NCI-H510A treated with DMSO at 0.1 percent for 48 hours (cell line): Measurements from ENCODE around the gene UNG.
"Not testable (repeated sequence)": the region's sequence is repeated elsewhere in the genome, so short reads cannot be mapped to it uniquely, and the experiment has no call there.

ENCODE experiments used
- DNase-seq: peaks from one replicate; lab custom pipeline; 2025; lab: John Stamatoyannopoulos, UW

UNG gene

GRCh38 chr12:109121346-109121880 lies 24.0 kb downstream of the UNG start:
- no peak for DNase-seq

- no peak for DNase-seq
Measured at GRCh38 chr12:109124878-109125648, 27.7 kb downstream of the UNG start.

DNA sequence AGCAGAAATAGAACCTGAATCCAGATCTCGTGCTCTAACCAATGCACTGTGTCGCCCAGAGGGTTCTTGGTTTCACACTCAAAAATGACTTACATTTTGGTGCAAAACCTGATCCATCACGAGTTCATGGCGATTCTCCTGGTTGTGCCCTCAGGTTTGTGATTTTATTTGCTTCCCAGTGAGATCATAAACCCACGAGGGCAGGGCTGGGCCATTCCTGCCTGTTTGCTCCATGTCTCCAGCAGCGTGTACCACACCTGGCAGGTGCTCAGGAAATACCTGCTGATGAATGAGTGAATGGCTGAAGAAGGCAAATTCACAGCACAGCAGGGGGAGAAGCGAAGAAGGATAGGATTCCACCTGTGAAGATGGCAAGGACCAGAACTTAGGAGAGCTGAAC lies 28.4 kb downstream of the UNG start:
- DNase-seq = no peak

DNA sequence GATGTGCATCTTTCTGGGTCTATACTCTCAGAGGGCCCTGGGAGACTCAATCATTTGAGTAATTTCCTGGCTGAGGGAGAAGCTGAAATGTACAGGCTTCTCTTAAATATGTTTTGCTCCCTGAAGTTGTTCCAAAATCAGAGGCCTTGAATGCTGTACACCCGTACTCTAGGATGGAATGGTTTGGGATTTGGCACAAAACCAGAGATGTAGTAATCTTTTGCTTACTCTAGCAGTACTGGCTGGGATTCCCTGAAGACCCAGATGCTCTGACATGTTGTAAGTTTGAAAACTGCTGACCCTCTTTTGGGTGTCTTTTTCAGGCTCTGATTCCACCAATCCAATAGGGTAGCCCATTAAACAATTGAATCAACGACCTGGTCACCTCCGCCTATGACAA lies 29.4 kb downstream of the UNG start:
- DNase-seq = no peak

- no peak for DNase-seq
Measured at GRCh38 chr12:109127533-109128242, 30.3 kb downstream of the UNG start.

DNA sequence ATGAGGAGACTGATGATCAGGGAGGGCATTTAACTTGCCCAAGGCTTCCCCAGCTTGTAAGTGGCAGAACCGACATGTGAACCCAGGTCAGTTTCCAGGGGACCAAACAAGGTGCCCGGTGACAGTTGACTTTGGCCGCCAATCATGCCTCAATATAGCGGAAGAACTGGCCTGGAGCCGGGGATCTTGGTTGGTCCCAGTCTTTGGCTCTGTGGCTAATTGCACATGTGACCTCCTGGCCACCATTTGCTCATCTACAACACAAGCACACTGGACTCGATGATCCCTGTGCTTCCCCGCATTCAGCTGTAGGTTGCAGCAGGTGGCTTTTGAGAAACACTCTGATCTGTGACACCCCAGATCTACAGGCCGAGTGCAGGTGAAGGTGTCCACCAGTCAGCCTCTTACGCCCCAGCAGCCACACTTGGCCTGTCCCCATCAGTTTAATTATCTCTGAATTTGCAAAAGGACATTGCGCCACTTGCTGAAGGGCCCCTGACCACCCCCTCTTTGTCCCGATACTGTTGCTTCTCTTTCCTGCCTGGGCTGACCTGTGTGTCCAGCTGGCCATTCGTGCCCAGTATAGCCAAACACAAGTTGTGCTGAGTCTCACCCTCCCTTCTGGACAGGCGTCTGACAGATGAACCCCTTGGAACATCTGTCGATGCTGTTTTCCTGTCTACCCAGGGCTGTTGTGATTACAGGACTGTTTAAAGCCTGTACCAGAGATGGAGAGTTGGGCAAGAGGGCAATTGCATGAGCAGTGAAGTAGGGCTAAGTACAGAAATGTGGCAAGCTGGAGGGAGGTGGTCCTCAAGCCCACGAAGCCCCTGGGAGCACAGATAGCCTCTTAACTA lies 33.1 kb downstream of the UNG start:
- no peak for DNase-seq

DNA sequence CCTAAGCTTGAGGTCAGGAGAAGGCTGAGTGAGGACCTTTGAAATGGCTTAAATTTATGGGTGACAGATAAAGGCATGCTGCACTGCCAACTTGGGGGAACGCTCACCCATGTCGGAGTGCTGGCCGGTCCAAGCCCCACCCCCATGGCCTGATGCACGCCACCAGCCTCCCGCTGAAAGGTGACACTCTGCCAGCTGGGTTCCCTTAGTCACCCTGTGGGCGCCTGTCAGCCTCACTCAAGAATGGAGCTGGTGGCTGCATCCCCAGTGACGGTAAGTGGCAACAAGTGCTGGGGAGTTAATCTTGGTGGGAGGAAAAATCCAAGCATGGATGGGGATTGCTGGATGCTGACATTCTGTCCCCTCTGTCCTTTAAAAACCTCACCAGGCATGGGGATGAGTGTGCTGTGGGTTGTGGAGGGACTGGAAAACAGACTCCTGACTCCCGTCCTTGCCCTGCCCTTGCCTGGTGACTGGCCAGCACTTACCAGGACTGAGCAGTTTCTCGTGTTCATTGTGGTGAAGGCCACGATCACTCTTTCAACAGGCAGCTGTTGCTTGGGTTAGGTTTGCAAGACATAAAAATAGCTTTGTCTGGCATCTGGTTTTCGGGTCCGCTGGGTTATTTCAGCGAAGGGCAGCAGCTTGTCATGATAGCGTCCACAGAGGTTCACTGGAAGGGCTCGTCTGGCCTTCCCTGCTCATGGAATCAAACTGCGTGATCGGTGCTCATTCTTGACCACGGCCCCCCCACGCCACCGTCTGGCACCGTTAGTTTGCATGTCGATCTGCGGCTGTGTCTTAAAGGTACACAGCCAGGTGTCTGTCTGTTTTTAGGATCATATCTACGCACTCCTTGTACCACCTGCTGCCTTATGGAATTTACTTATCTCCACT lies 34.0 kb downstream of the UNG start:
- DNase-seq = peak; percentile 29

DNA sequence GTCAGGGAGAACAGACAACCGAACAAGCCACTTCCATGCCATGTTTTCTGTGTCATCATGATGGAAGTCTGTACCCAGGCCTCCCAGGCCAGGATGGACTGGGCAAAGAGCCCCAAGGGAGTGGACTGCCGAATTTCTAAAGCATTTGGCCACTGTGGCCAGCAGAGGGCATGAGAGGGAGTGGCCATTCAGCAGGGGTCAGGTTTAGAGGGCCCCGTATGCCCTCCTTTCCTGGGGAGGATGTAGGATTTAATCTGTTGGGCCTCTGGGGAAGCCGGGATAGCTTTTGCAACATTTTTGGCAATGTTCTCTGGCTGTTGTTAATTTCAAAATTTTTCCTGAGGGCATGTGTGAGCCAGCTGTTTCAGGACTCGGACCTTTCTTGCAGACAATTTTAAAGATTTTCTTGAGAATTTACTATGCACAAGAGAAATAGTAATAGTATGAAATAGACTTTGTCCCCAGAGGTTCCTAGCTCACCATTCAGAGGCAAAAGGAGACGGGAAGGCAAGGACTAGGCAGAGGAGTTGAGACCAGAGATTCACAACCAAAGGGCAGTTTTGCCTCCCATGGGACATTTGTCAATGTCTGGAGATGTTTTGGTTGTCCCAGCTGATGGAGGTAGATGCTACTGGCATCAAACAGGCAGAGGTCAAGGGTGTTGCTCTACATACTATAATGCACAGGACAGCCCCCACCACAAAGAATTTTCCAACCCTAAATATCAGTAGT lies 37.0 kb downstream of the UNG start:
- no peak for DNase-seq

DNA sequence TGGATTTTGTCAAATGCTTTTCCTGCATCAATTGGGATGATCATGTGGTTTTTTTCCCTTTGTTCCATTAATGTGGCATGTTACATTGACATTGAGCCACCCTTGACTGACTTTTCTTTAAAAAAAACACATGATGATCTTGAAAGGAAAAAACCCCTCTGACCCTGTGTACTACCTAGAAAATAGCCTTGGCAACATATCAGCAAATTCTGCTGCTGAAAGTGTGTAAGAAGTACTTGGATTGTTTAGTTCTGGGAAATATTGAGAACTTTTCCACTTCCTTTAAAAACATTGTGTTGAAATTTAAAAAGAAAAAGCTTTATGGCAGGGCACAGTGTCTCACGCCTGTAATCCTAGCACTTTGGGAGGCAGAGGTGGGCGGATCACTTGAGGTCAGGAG lies 39.7 kb downstream of the UNG start:
- no peak for DNase-seq

- DNase-seq = no peak
Measured at GRCh38 chr12:109139360-109139759, 42.0 kb downstream of the UNG start.

DNA sequence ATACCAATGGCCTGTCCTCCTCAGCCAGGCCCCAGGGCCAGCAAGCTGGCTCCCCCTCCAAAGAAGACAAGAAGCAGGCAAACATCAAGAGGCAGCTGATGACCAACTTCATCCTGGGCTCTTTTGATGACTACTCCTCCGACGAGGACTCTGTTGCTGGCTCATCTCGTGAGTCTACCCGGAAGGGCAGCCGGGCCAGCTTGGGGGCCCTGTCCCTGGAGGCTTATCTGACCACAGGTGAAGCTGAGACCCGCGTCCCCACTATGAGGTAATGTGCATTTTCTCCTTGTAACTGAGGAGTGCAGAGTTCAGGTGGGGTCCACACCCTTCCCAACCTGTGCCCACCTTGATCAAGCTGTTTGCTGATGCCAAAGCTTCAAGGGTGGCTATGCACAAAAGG lies 42.4 kb downstream of the UNG start:
- no peak for DNase-seq

DNA sequence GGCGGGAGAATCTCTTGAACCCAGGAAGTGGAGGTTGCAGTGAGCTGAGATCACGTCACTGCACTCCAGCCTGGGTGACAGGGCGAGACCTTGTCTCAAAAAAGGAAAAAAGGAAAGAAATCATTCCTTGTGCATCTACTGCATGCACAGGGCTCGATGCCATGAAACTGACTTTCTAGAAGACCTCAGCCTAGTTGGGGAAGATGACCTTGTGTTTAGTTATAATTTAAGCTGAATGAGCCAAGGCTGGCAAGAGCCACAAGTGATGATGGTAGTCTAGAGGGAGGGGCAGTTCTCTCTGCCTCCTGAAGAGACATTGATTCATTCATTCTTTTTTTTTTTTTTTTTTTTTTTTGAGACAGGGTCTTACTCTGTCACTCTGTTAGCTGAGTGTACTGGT lies 43.2 kb downstream of the UNG start:
- no peak for DNase-seq

GRCh38 chr12:109144224-109144623 lies 46.8 kb downstream of the UNG start:
- DNase-seq = no peak

- DNase-seq = not testable (repeated sequence)
Measured at GRCh38 chr12:109147126-109147525, 49.7 kb downstream of the UNG start.

DNA sequence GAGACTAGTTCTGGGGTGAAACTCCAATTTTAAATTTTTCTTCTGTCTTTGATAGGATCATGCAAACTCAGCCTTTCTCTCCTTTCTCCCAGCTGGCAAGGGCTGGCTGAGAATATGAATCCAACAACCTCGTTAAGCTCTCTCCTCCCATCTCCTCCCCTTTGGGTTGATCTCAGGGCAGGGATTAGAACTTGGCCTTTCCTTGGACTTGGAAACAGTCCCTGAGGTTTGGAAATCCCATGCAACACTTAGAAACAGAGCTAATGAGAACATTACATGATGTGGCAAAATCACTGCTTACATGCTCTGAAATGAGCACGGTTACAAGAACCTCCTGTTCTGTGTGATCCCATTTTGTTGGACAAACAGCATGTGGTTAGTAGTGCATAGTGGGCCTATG lies 50.6 kb downstream of the UNG start:
- DNase-seq = no peak

- DNase-seq = no peak
Measured at GRCh38 chr12:109150124-109150640, 52.8 kb downstream of the UNG start.

DNA sequence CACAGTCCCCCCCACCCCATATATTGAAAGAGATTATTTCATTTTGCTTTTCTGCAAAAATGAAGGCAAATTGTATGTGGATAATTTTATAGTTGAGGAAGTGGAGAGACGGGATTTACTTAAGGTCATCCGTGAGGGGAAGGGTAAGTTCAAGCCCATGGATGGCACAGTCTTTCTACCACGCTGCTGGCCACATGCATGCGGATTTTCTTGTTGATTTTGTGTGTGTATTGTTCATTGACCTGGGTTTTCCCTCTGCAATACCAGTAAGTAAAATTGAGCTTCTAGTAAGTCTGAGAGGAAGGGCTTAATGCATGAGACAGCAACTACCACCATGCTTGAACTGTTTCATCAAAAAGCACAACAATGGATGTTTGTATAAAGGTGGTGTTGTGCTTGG lies 54.1 kb downstream of the UNG start:
- no peak for DNase-seq

- DNase-seq = peak; percentile 55
Measured at GRCh38 chr12:109153821-109154441, 56.5 kb downstream of the UNG start.

DNA sequence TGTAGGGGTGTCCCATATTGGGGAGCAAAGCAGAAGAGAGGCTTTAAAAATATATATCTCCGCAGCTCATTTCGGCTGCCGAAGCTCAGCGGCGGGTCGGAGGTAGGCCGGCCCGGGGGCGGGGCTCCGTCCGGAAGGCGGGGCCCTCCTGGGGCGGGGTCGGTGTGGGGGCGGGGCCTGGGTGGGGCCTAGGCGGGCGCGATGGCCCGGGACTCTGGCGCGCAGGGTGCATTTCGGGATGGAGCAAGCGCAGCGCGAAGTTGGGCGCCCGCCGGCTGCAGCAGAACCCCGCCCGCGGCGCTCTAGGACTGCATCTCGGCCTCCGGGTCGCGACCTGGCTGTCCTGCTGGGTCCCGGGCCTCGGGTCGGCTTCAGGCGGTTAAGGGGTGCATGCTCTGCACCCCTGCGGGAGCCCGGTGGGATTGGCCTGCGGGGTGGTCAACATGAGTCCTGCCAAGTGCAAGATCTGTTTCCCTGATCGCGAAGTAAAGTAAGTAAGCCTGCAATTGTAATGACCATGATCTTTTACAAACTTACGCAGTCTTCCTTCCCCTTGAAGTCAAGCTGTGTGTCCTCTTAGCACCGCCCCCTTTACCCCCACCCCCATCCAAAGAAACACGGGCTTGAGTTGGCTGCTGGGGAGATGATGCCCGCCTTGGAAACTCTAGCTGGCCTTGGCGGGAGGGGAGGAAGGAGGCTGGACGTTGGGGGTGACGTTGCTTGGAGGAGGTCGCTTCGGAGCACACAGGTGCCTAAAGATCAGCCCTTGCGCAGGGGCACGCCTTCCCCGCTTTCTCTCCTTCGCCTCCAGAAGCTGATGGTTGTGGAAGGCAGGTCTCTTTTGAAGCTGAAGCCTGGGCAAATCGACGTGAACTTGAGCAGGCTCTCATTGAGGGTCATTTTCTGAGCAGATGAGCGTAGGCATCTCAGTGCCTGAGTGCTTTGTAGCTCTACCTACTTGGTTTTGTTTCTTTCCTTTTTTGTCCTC lies 57.3 kb downstream of the UNG start:
- peak; percentile 95 for DNase-seq
